GM23248 (cell line): ENCODE measurements around the gene ZBTB43. TPM values are rescaled to one million over a fixed set of nuclear protein-coding genes. Genes with fewer than 3 reads are reported as not detected.

ENCODE experiments used
- DNase-seq: peaks from one replicate; pipeline ENCODE4 v3.0.0-alpha.2; 2015
- H2AFZ ChIP-seq: fragments of 200-600 bp; sonication (generic); 2 replicates; pipeline ENCODE4 v1.6.1; 2016; ENCODE audit warnings: antibody characterized with exemption
- H3F3A ChIP-seq: fragments of 200-600 bp; sonication (generic); 2 replicates; pipeline ENCODE4 v1.6.1; 2016; ENCODE audit warnings: mild to moderate bottlenecking, antibody characterized with exemption, mixed run types; ENCODE audit not compliant: insufficient read depth
- H3K27ac ChIP-seq: fragments of 200-600 bp; sonication (generic); 2 replicates; pipeline ENCODE4 v1.5.1; 2016; ENCODE audit warnings: mild to moderate bottlenecking
- H3K27me3 ChIP-seq: fragments of 200-600 bp; sonication (generic); replicated peaks from 2 replicates; pipeline ENCODE4 v1.6.1; 2016; ENCODE audit warnings: mild to moderate bottlenecking; ENCODE audit not compliant: insufficient read depth
- H3K36me3 ChIP-seq: fragments of 200-600 bp; sonication (generic); 2 replicates; pipeline ENCODE4 v1.6.1; 2016; ENCODE audit warnings: low read depth, mild to moderate bottlenecking
- H3K4me1 ChIP-seq: fragments of 200-600 bp; sonication (generic); 2 replicates; pipeline ENCODE4 v1.6.1; 2016; ENCODE audit warnings: mild to moderate bottlenecking; ENCODE audit not compliant: insufficient read depth
- H3K4me2 ChIP-seq: fragments of 200-600 bp; sonication (generic); one replicate; pipeline ENCODE4 v1.6.1; 2016; ENCODE audit warnings: mild to moderate bottlenecking; ENCODE audit not compliant: unreplicated experiment
- H3K4me3 ChIP-seq: fragments of 200-600 bp; sonication (generic); 2 replicates; pipeline ENCODE4 v1.5.1; 2016; ENCODE audit warnings: mild to moderate bottlenecking
- H3K79me2 ChIP-seq: fragments of 200-600 bp; sonication (generic); 2 replicates; pipeline ENCODE4 v1.6.1; 2016; ENCODE audit warnings: mild to moderate bottlenecking; ENCODE audit not compliant: insufficient read depth
- H3K9ac ChIP-seq: fragments of 200-600 bp; sonication (generic); 2 replicates; pipeline ENCODE4 v1.6.1; 2016; ENCODE audit warnings: mild to moderate bottlenecking
- H3K9me2 ChIP-seq: fragments of 200-600 bp; sonication (generic); 2 replicates; pipeline ENCODE4 v1.6.1; 2016; ENCODE audit warnings: mixed run types, mild to moderate bottlenecking, moderate library complexity; ENCODE audit not compliant: insufficient read depth
- H3K9me3 ChIP-seq: fragments of 200-600 bp; sonication (generic); one replicate; pipeline ENCODE4 v1.6.1; 2017; ENCODE audit warnings: low read depth
- H4K20me1 ChIP-seq: fragments of 200-600 bp; sonication (generic); 2 replicates; pipeline ENCODE4 v1.6.0; 2016; ENCODE audit not compliant: insufficient read depth
- EZH2 ChIP-seq: fragments of 200-600 bp; sonication (generic); IDR thresholded peaks from 2 replicates; pipeline ENCODE4 v1.6.1; 2018; ENCODE audit warnings: antibody characterized with exemption, mild to moderate bottlenecking; ENCODE audit not compliant: insufficient read depth, poor library complexity, severe bottlenecking
- EZH2phosphoT487 ChIP-seq: fragments of 200-600 bp; sonication (generic); IDR thresholded peaks from 2 replicates; pipeline ENCODE4 v1.6.1; 2018; ENCODE audit warnings: antibody characterized with exemption, moderate library complexity, mild to moderate bottlenecking, low read depth; ENCODE audit not compliant: insufficient read depth
- WGBS, 2 experiments: methylation state at CpG; one replicate each; pipeline ENCODE4 v1.1.6; 2015 to 2017; ENCODE audit warnings: low lambda C conversion rate in 2 of 2, low coverage in 1 of 2; ENCODE audit errors: missing lambda C conversion rate in 2 of 2; 5-methylcytosine and 5-hydroxymethylcytosine counted together
- in situ Hi-C: fragments of 300-500 bp; cut with MboI; formaldehyde crosslinking; loops from 2 replicates; pipeline ENCODE4 v1.15.0; 2020
- polyA plus RNA-seq: library from polyadenylated mRNA; unstranded; fragments of >200 nt; fragmentation: Nextera tagmentation; extraction: Ambion mirVana; gene quantifications from 2 replicates; pipeline ENCODE4 v1.2.1, GENCODE V29; 2016
- total RNA-seq: library from RNA; depleted of rRNA; stranded (reverse); fragments of >200 nt; shearing (Covaris generic); gene quantifications from 2 replicates; pipeline ENCODE4 v1.2.3, GENCODE V29; 2014

ZBTB43 gene
- total and polyA plus RNA-seq, 2 experiments from 2014 or later, result 8.5 to 12.3 TPM

GRCh38 chr9:126844085-126844484, 39.2 kb downstream of the ZBTB43 start:
- Histone ChIP-seq H3K4me3 (0 out of 2 replicates have a peak overlapping the region, but pooled peaks have one; percentile 6), H3K27ac (peak overlapping the region; percentile 24; the same call in 1 of the 2 replicates), H4K20me1 (no peaks in the 10 kb centered on the region), H3K36me3 (no peaks in the 10 kb centered on the region; the same call in 1 of the 2 replicates), H3K79me2 (no peaks in the 10 kb centered on the region), H3K4me2 (peak overlapping the region; percentile 34), H3F3A (peaks cover 8% of the 10 kb centered on the region), H3K9me3 (no peaks in the 10 kb centered on the region), H3K27me3 (no peaks in the 10 kb centered on the region), H3K9ac (0 out of 2 replicates have a peak overlapping the region, but pooled peaks have one; percentile 6), H3K4me1 (peaks cover 16% of the 10 kb centered on the region), H3K9me2 (no peaks in the 10 kb centered on the region), H2AFZ (no peak overlapping the region)
- TF ChIP-seq EZH2 (no peak), EZH2phosphoT487 (no peak)
- in situ Hi-C loops, result no loop called here
- DNase-seq, result peak; percentile 92
- WGBS, 2 experiments, result 0 to 2% methylated on average over 5 of the region's 5 CpGs

GRCh38 chr9:126847051-126847450, 42.2 kb downstream of the ZBTB43 start:
- H3K9me3 ChIP-seq, result no peaks in the 10 kb centered on the region
- no peak overlapping the region for H3K4me2 ChIP-seq
- peaks cover 16% of the 10 kb centered on the region for H3K4me1 ChIP-seq
- H3F3A ChIP-seq, result peaks cover 8% of the 10 kb centered on the region
- H3K27me3 ChIP-seq, result peaks cover 8% of the 10 kb centered on the region; the same call in 1 of the 2 replicates
- H3K9me2 ChIP-seq, result no peaks in the 10 kb centered on the region
- H4K20me1 ChIP-seq, result no peaks in the 10 kb centered on the region
- no peak overlapping the region for H3K4me3 ChIP-seq
- H3K27ac ChIP-seq, result no peak overlapping the region
- in situ Hi-C loops, result no loop called here
- H2AFZ ChIP-seq, result no peak overlapping the region
- no peak for DNase-seq
- H3K36me3 ChIP-seq, result no peaks in the 10 kb centered on the region
- H3K9ac ChIP-seq, result no peak overlapping the region
- 89 to 93% methylated on average over 8 of the region's 8 CpGs for WGBS, 2 experiments
- no peaks in the 10 kb centered on the region for H3K79me2 ChIP-seq
- TF ChIP-seq EZH2 (no peak), EZH2phosphoT487 (no peak)

- Histone ChIP-seq H3K9me3 (no peaks in the 10 kb centered on the region), H3K27ac (no peak overlapping the region), H4K20me1 (no peaks in the 10 kb centered on the region), H3K9ac (no peak overlapping the region), H3K4me2 (no peak overlapping the region), H3F3A (no peaks in the 10 kb centered on the region), H2AFZ (no peak overlapping the region), H3K27me3 (peaks cover 20% of the 10 kb centered on the region; the same call in 1 of the 2 replicates), H3K4me3 (no peak overlapping the region), H3K36me3 (no peaks in the 10 kb centered on the region), H3K79me2 (no peaks in the 10 kb centered on the region), H3K9me2 (no peaks in the 10 kb centered on the region), H3K4me1 (no peaks in the 10 kb centered on the region)
- TF ChIP-seq EZH2 (no peak), EZH2phosphoT487 (no peak)
- 74 to 78% methylated on average over 8 of the region's 8 CpGs for WGBS, 2 experiments
- no peak for DNase-seq
- in situ Hi-C loops, result no loop called here
These were observed 44.9 kb downstream of the ZBTB43 start for GRCh38 chr9:126849591-126850225.

GRCh38 chr9:126851286-126851880, 46.5 kb downstream of the ZBTB43 start:
- in situ Hi-C loops, result no loop called here
- Histone ChIP-seq H3K27me3 (peaks cover 26% of the 10 kb centered on the region), H3K4me3 (no peak overlapping the region), H4K20me1 (no peaks in the 10 kb centered on the region), H3K4me1 (no peaks in the 10 kb centered on the region), H3K9ac (no peak overlapping the region), H3F3A (no peaks in the 10 kb centered on the region), H2AFZ (no peak overlapping the region), H3K79me2 (no peaks in the 10 kb centered on the region), H3K4me2 (no peak overlapping the region), H3K27ac (no peak overlapping the region), H3K9me2 (no peaks in the 10 kb centered on the region), H3K9me3 (no peaks in the 10 kb centered on the region), H3K36me3 (no peaks in the 10 kb centered on the region)
- no peak for DNase-seq
- 49 to 58% methylated on average over 6 of the region's 6 CpGs for WGBS, 2 experiments
- TF ChIP-seq EZH2 (no peak), EZH2phosphoT487 (no peak)
